ENCODE results near the gene MT1A. TPM values are rescaled to one million over a fixed set of nuclear protein-coding genes. Genes with fewer than 3 reads are reported as not detected.

MT1A gene
- total RNA-seq, 2 experiments from 2014 or later = not detected

GRCh38 chr16:56628486-56629350, 9.7 kb upstream of the MT1A start:
- no peaks in the 10 kb centered on the region for H3K9me3 Mint-ChIP-seq
- Histone ChIP-seq H3K9me3 (ENCODE audit: control insufficient read depth in 1 of 2, insufficient read depth in 1 of 2, low read length in 2 of 2) (peaks cover 0 to 4% of the 10 kb centered on the region in 2 experiments), H3K27ac (ENCODE audit: low read depth in 1 of 2, low read length in 2 of 2) (no peak overlapping the region), H3K4me1 (ENCODE audit: insufficient read depth, low read length) (peaks cover 35% of the 10 kb centered on the region), H3K36me3 (ENCODE audit: insufficient read depth, low read length) (no peaks in the 10 kb centered on the region), H3K27me3 (ENCODE audit: control insufficient read depth in 1 of 2, insufficient read depth in 2 of 2, low read length in 2 of 2) (peaks cover 25 to 38% of the 10 kb centered on the region in 2 experiments), H3K4me3 (ENCODE audit: low read length) (no peak overlapping the region)
- ChIA-PET POLR2A (no interaction called here), CTCF (no interaction called here)
- no peak overlapping the region for H3K4me3 Mint-ChIP-seq
- intact Hi-C loops (cut with DNase I, micrococcal nuclease) = no loop called here
- peaks cover 25% of the 10 kb centered on the region for H3K4me1 Mint-ChIP-seq (ENCODE audit: low read depth)
- H3K36me3 Mint-ChIP-seq (ENCODE audit: low read depth) = no peaks in the 10 kb centered on the region
- H3K27ac Mint-ChIP-seq = no peak overlapping the region
- no peak for TF ChIP-seq CTCF (IDR thresholded peaks at IDR 0.05)
- ATAC-seq (ENCODE audit: poor library complexity) (no peak), DNase-seq (no peak)
- peaks cover 76% of the 10 kb centered on the region for H3K27me3 Mint-ChIP-seq

DNA sequence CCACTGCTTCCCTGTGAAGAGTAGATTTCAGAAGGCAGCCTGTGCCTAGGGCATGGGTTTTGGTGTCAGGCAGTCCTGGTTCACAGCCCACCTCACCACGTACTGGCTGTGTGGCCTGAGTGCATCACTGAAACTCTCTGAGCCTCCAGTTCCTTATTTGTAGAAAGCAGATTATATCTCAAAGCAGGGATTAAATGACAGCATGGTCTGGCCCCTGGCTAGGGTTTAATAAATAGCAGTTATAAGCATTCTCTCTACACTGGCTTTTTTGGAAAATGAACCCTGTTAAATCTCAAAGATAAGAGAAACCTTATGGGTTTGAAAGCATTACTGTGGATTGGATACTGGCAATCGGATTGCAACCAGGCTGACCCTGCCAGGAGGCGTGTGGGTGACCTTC, 8.9 kb upstream of the MT1A start:
- no peak overlapping the region for H3K27ac Mint-ChIP-seq
- no peak overlapping the region for H3K4me3 ChIP-seq (ENCODE audit: low read length)
- no peaks in the 10 kb centered on the region for H3K9me3 Mint-ChIP-seq
- peaks cover 32 to 46% of the 10 kb centered on the region in 2 experiments for H3K27me3 ChIP-seq (ENCODE audit: control insufficient read depth in 1 of 2, insufficient read depth in 2 of 2, low read length in 2 of 2)
- peaks cover 37% of the 10 kb centered on the region for H3K4me1 ChIP-seq (ENCODE audit: insufficient read depth, low read length)
- no peak overlapping the region for H3K4me3 Mint-ChIP-seq
- ChIA-PET POLR2A (interaction anchor here (0.9 kb wide), 1 partner anchor 53 kb away, joined by 3 read pairs; the partner anchor contains the start of gene MT1X), CTCF (no interaction called here)
- DNase-seq (no peak), ATAC-seq (ENCODE audit: poor library complexity) (no peak)
- no peaks in the 10 kb centered on the region for H3K36me3 Mint-ChIP-seq (ENCODE audit: low read depth)
- intact Hi-C loops (cut with DNase I, micrococcal nuclease) = no loop called here
- H3K4me1 Mint-ChIP-seq (ENCODE audit: low read depth) = peaks cover 33% of the 10 kb centered on the region
- H3K36me3 ChIP-seq (ENCODE audit: insufficient read depth, low read length) = no peaks in the 10 kb centered on the region
- no peak overlapping the region for H3K27ac ChIP-seq (ENCODE audit: low read depth in 1 of 2, low read length in 2 of 2)
- no peak for TF ChIP-seq CTCF (IDR thresholded peaks at IDR 0.05)
- H3K9me3 ChIP-seq (ENCODE audit: control insufficient read depth in 1 of 2, insufficient read depth in 1 of 2, low read length in 2 of 2) = peaks cover 0 to 4% of the 10 kb centered on the region in 2 experiments
- peaks cover 84% of the 10 kb centered on the region for H3K27me3 Mint-ChIP-seq

GRCh38 chr16:56630134-56630533, 8.3 kb upstream of the MT1A start:
- peaks cover 0 to 10% of the 10 kb centered on the region in 2 experiments for H3K9me3 ChIP-seq (ENCODE audit: control insufficient read depth in 1 of 2, insufficient read depth in 1 of 2, low read length in 2 of 2)
- ATAC-seq (ENCODE audit: poor library complexity) = no peak
- peaks cover 38 to 52% of the 10 kb centered on the region in 2 experiments for H3K27me3 ChIP-seq (ENCODE audit: control insufficient read depth in 1 of 2, insufficient read depth in 2 of 2, low read length in 2 of 2)
- H3K4me1 ChIP-seq (ENCODE audit: insufficient read depth, low read length) = peaks cover 39% of the 10 kb centered on the region
- DNase-seq = no peak
- intact Hi-C loops (cut with DNase I, micrococcal nuclease) = no loop called here
- Mint-ChIP-seq H3K4me1 (ENCODE audit: low read depth) (peaks cover 35% of the 10 kb centered on the region), H3K4me3 (no peak overlapping the region), H3K9me3 (no peaks in the 10 kb centered on the region), H3K27ac (no peak overlapping the region), H3K27me3 (peaks cover 86% of the 10 kb centered on the region), H3K36me3 (ENCODE audit: low read depth) (no peaks in the 10 kb centered on the region)
- CTCF ChIA-PET = interaction anchor here (1.0 kb wide), 1 partner anchor 13 kb away, joined by 4 read pairs; no protein-coding TSS in a partner anchor
- no peaks in the 10 kb centered on the region for H3K36me3 ChIP-seq (ENCODE audit: insufficient read depth, low read length)
- no peak overlapping the region for H3K4me3 ChIP-seq (ENCODE audit: low read length)
- TF ChIP-seq CTCF (IDR thresholded peaks at IDR 0.05) = no peak
- POLR2A ChIA-PET = interaction anchor here (0.9 kb wide), 1 partner anchor 53 kb away, joined by 3 read pairs; the partner anchor contains the start of gene MT1X
- no peak overlapping the region for H3K27ac ChIP-seq (ENCODE audit: low read depth in 1 of 2, low read length in 2 of 2)
